ENCODE results near the gene CPOX. TPM values are rescaled to one million over a fixed set of nuclear protein-coding genes. Genes with fewer than 3 reads are reported as not detected.

The CPOX gene
- total and polyA plus RNA-seq, 2 experiments from 2014 or later: 13.3 to 38.3 TPM

- TF ChIP-seq CTCF (conservative IDR thresholded peaks at IDR 0.05; ENCODE audit: low read depth in 2 of 2) (no peak), ZNF114 (CRISPR knock-in tag; IDR thresholded peaks at IDR 0.05) (no peak), REST (IDR thresholded peaks at IDR 0.05; ENCODE audit: unreplicated experiment) (no peak), EZH2 (IDR thresholded peaks at IDR 0.05; ENCODE audit: low read depth, unreplicated experiment) (no peak), ZNF331 (CRISPR knock-in tag; IDR thresholded peaks at IDR 0.05; ENCODE audit: low read depth) (no peak), JUNB (IDR thresholded peaks at IDR 0.05; ENCODE audit: unreplicated experiment) (no peak), CREB1 (CRISPR knock-in tag; IDR thresholded peaks at IDR 0.05; ENCODE audit: low read depth) (no peak)
These were observed 16.1 kb downstream of the CPOX start (continued) for GRCh38 chr3:98577178-98577895.

- H3K27ac ChIP-seq (ENCODE audit: low read depth): no peak overlapping the region
- H3K79me2 ChIP-seq (replicated peaks; ENCODE audit: insufficient read depth): no peaks in the 10 kb centered on the region
- no peaks in the 10 kb centered on the region for H3K4me1 ChIP-seq (ENCODE audit: insufficient read depth)
- ATAC-seq (no peak), DNase-seq (ENCODE audit: low spot score) (no peak)
- Mint-ChIP-seq H3K9me3 (no peaks in the 10 kb centered on the region), H3K4me1 (peaks cover 10% of the 10 kb centered on the region), H3K27ac (no peak overlapping the region), H3K36me3 (ENCODE audit: low read depth) (peaks cover 20% of the 10 kb centered on the region; the same call in 2 of the 3 replicates), H3K4me3 (no peak overlapping the region), H3K27me3 (ENCODE audit: insufficient read depth, low read depth, poor library complexity) (no peaks in the 10 kb centered on the region)
- no peaks in the 10 kb centered on the region for H3K9me2 ChIP-seq (ENCODE audit: insufficient read depth)
- no peaks in the 10 kb centered on the region for H3F3A ChIP-seq (replicated peaks; ENCODE audit: low read depth)
- H3K4me2 ChIP-seq: no peak overlapping the region
- H2AFZ ChIP-seq: no peak overlapping the region
- no peak overlapping the region for H3K4me3 ChIP-seq
- H3K36me3 ChIP-seq (ENCODE audit: insufficient read depth): peaks cover 13% of the 10 kb centered on the region; the same call in 1 of the 2 replicates
- H3K27me3 ChIP-seq (ENCODE audit: insufficient read depth): no peaks in the 10 kb centered on the region
- 0 out of 2 replicates have a peak, but pooled peaks cover 3% of the 10 kb centered on the region for H4K20me1 ChIP-seq (replicated peaks; ENCODE audit: insufficient read depth)
- TF ChIP-seq ZNF114 (CRISPR knock-in tag; IDR thresholded peaks at IDR 0.05) (no peak), CREB1 (CRISPR knock-in tag; IDR thresholded peaks at IDR 0.05; ENCODE audit: low read depth) (no peak), ETS1 (IDR thresholded peaks at IDR 0.05) (no peak), NANOG (IDR thresholded peaks at IDR 0.05; ENCODE audit: borderline replicate concordance) (no peak), STAT1 (IDR thresholded peaks at IDR 0.05; ENCODE audit: unreplicated experiment) (no peak), JUNB (IDR thresholded peaks at IDR 0.05; ENCODE audit: unreplicated experiment) (no peak), POLR2AphosphoS5 (IDR thresholded peaks at IDR 0.05; ENCODE audit: low read depth) (no peak), EZH2 (IDR thresholded peaks at IDR 0.05; ENCODE audit: low read depth, unreplicated experiment) (no peak), EZH2phosphoT487 (IDR thresholded peaks at IDR 0.05; ENCODE audit: unreplicated experiment) (no peak), CTCF (conservative IDR thresholded peaks at IDR 0.05; ENCODE audit: low read depth in 2 of 2) (no peak), REST (IDR thresholded peaks at IDR 0.05; ENCODE audit: unreplicated experiment) (no peak)
These were observed 19.3 kb downstream of the CPOX start for GRCh38 chr3:98574132-98574531.

Data from GM23338 (cell line).